ENCODE results near the gene FLYWCH2. TPM values are rescaled to one million over a fixed set of nuclear protein-coding genes. Genes with fewer than 3 reads are reported as not detected.
A peak's percentile ranks its signal among the peaks of the same experiment; 100 is the strongest.

Gene FLYWCH2
- polyA plus RNA-seq, 2 of the 4 experiments (the other 2 are of a cell fraction), result 23.2 to 41.2 TPM

DNA sequence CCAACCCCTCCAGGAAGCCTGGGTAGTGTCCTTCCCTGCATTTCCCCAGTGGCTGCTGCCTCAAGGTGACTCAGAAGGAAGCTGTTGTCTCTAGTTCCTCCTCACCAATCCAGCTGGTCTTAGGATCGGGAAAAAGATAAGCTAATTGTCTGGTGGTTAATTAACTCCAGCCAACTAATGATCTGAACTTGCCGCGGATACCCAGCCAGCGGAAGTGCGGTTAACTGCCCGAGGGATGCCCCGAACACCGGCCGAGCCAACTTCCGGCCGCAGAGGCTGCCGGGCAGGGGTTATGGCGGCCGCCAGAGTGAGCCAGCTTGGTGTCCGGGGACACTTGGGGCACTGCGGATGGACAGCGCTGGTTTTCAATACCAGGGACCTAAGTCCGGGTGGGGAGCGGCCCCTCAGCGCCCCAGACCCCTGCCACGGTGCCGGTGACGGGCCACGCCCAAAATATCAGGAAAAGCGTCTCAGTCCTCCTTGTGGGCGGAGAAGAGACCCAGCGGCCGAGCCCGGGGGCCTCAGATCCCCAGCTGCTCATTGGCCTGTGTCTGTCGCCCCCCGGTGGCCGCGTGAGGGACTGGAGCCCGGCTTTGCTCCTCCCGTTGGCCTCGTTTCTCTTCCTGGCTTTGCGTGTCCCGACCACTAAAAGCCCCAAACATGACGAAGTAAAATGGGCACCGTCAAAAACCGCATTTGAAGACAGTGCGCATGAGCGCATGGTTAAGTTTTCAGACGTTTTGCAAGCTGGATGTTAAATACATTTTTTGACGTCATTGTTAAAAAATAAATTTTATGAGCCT, 14.8 kb upstream of the FLYWCH2 start (continued):
- TF ChIP-seq, protein P1, sequence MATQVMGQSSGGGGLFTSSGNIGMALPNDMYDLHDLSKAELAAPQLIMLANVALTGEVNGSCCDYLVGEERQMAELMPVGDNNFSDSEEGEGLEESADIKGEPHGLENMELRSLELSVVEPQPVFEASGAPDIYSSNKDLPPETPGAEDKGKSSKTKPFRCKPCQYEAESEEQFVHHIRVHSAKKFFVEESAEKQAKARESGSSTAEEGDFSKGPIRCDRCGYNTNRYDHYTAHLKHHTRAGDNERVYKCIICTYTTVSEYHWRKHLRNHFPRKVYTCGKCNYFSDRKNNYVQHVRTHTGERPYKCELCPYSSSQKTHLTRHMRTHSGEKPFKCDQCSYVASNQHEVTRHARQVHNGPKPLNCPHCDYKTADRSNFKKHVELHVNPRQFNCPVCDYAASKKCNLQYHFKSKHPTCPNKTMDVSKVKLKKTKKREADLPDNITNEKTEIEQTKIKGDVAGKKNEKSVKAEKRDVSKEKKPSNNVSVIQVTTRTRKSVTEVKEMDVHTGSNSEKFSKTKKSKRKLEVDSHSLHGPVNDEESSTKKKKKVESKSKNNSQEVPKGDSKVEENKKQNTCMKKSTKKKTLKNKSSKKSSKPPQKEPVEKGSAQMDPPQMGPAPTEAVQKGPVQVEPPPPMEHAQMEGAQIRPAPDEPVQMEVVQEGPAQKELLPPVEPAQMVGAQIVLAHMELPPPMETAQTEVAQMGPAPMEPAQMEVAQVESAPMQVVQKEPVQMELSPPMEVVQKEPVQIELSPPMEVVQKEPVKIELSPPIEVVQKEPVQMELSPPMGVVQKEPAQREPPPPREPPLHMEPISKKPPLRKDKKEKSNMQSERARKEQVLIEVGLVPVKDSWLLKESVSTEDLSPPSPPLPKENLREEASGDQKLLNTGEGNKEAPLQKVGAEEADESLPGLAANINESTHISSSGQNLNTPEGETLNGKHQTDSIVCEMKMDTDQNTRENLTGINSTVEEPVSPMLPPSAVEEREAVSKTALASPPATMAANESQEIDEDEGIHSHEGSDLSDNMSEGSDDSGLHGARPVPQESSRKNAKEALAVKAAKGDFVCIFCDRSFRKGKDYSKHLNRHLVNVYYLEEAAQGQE (IDR thresholded peaks at IDR 0.05), result no peak
- TF ChIP-seq SREBF2 (IDR thresholded peaks at IDR 0.05), result no peak
- TF ChIP-seq, protein P2, sequence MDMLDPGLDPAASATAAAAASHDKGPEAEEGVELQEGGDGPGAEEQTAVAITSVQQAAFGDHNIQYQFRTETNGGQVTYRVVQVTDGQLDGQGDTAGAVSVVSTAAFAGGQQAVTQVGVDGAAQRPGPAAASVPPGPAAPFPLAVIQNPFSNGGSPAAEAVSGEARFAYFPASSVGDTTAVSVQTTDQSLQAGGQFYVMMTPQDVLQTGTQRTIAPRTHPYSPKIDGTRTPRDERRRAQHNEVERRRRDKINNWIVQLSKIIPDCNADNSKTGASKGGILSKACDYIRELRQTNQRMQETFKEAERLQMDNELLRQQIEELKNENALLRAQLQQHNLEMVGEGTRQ (IDR thresholded peaks at IDR 0.05), result no peak
- TF ChIP-seq BHLHE40 (IDR thresholded peaks at IDR 0.05; ENCODE audit: low read depth, low read length), result no peak; the same call in 1 of the 2 replicates
- TF ChIP-seq, protein P3, sequence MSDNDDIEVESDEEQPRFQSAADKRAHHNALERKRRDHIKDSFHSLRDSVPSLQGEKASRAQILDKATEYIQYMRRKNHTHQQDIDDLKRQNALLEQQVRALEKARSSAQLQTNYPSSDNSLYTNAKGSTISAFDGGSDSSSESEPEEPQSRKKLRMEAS (IDR thresholded peaks at IDR 0.05), result peak; percentile 81
- no peak for TF ChIP-seq RFX5 (IDR thresholded peaks at IDR 0.05)
- TF ChIP-seq, protein P4, sequence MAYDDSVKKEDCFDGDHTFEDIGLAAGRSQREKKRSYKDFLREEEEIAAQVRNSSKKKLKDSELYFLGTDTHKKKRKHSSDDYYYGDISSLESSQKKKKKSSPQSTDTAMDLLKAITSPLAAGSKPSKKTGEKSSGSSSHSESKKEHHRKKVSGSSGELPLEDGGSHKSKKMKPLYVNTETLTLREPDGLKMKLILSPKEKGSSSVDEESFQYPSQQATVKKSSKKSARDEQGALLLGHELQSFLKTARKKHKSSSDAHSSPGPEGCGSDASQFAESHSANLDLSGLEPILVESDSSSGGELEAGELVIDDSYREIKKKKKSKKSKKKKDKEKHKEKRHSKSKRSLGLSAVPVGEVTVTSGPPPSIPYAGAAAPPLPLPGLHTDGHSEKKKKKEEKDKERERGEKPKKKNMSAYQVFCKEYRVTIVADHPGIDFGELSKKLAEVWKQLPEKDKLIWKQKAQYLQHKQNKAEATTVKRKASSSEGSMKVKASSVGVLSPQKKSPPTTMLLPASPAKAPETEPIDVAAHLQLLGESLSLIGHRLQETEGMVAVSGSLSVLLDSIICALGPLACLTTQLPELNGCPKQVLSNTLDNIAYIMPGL (CRISPR knock-in tag; IDR thresholded peaks at IDR 0.05; ENCODE audit: borderline replicate concordance), result peak; percentile 71; the same call in 1 of the 2 replicates
- TF ChIP-seq ESRRA (IDR thresholded peaks at IDR 0.05; ENCODE audit: borderline replicate concordance, low read length), result no peak
- TF ChIP-seq KDM1A (IDR thresholded peaks at IDR 0.05; ENCODE audit: low read depth), result no peak
- TF ChIP-seq NPAS2 (CRISPR knock-in tag; IDR thresholded peaks at IDR 0.05; ENCODE audit: borderline replicate concordance), result peak; percentile 36; the same call in 1 of the 2 replicates
- TF ChIP-seq HOXA7 (CRISPR knock-in tag; IDR thresholded peaks at IDR 0.05), result no peak
- TF ChIP-seq ZSCAN20 (CRISPR knock-in tag; IDR thresholded peaks at IDR 0.05), result peak; percentile 63; the same call in 1 of the 2 replicates
- TF ChIP-seq FOSL2 (IDR thresholded peaks at IDR 0.05), result no peak
- peak; percentile 42 for TF ChIP-seq FOSL2 (CRISPR knock-in tag; IDR thresholded peaks at IDR 0.05)
- peak; percentile 82 to 93; a peak in 4 of 5 replicates for TF ChIP-seq JUN (IDR thresholded peaks at IDR 0.05)
- peak; percentile 98 for TF ChIP-seq SMC3 (IDR thresholded peaks at IDR 0.05)
- TF ChIP-seq, protein P5, sequence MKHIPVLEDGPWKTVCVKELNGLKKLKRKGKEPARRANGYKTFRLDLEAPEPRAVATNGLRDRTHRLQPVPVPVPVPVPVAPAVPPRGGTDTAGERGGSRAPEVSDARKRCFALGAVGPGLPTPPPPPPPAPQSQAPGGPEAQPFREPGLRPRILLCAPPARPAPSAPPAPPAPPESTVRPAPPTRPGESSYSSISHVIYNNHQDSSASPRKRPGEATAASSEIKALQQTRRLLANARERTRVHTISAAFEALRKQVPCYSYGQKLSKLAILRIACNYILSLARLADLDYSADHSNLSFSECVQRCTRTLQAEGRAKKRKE (CRISPR knock-in tag; IDR thresholded peaks at IDR 0.05; ENCODE audit: low read depth), result peak; percentile 44; the same call in 1 of the 2 replicates
- peak; percentile 84; the same call in 1 of the 2 replicates for TF ChIP-seq TFCP2L1 (CRISPR knock-in tag; IDR thresholded peaks at IDR 0.05)
- no peak for TF ChIP-seq RCOR1 (IDR thresholded peaks at IDR 0.05; ENCODE audit: low read depth, low read length)
- no peak for TF ChIP-seq ZC3H11A (IDR thresholded peaks at IDR 0.05)
- TF ChIP-seq, protein P6, sequence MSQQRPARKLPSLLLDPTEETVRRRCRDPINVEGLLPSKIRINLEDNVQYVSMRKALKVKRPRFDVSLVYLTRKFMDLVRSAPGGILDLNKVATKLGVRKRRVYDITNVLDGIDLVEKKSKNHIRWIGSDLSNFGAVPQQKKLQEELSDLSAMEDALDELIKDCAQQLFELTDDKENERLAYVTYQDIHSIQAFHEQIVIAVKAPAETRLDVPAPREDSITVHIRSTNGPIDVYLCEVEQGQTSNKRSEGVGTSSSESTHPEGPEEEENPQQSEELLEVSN (IDR thresholded peaks at IDR 0.05; ENCODE audit: borderline replicate concordance, low read depth), result no peak
- TF ChIP-seq, protein P7, sequence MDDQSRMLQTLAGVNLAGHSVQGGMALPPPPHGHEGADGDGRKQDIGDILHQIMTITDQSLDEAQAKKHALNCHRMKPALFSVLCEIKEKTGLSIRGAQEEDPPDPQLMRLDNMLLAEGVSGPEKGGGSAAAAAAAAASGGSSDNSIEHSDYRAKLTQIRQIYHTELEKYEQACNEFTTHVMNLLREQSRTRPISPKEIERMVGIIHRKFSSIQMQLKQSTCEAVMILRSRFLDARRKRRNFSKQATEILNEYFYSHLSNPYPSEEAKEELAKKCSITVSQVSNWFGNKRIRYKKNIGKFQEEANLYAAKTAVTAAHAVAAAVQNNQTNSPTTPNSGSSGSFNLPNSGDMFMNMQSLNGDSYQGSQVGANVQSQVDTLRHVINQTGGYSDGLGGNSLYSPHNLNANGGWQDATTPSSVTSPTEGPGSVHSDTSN (IDR thresholded peaks at IDR 0.05), result peak; percentile 49; the same call in 1 of the 2 replicates
- TF ChIP-seq HEYL (CRISPR knock-in tag; IDR thresholded peaks at IDR 0.05), result 0 out of 2 replicates have a peak, but pooled peaks have one; percentile 80
- no peak; the same call in 1 of the 2 replicates for TF ChIP-seq EHF (CRISPR knock-in tag; IDR thresholded peaks at IDR 0.05)

All from A549 (cell line).